GM18520 (cell line): Measurements from ENCODE around the gene ATP2C2.
"Not testable (repeated sequence)": the region's sequence is repeated elsewhere in the genome, so short reads cannot be mapped to it uniquely, and the experiment has no call there.

Experiments used
- ATAC-seq: cut with Tn5 transposase; IDR thresholded peaks from one replicate; pipeline ENCODE4 v1.9.1; 2021; ENCODE audit not compliant: unreplicated experiment

ATP2C2 gene

GRCh38 chr16:84340325-84341040 lies 27.9 kb upstream of the ATP2C2 start:
- ATAC-seq: no peak

GRCh38 chr16:84341528-84342295 lies 26.6 kb upstream of the ATP2C2 start:
- ATAC-seq: no peak

- not testable (repeated sequence) for ATAC-seq
These were observed 24.5 kb upstream of the ATP2C2 start for GRCh38 chr16:84343800-84344199.

- ATAC-seq: no peak
These were observed 23.6 kb upstream of the ATP2C2 start for GRCh38 chr16:84344781-84345180.

GRCh38 chr16:84347161-84347560 lies 21.2 kb upstream of the ATP2C2 start:
- ATAC-seq: no peak

GRCh38 chr16:84348386-84348888 lies 19.9 kb upstream of the ATP2C2 start:
- no peak for ATAC-seq

- ATAC-seq: no peak
These were observed 18.3 kb upstream of the ATP2C2 start for GRCh38 chr16:84349862-84350684.

- ATAC-seq: no peak
These were observed 17.5 kb upstream of the ATP2C2 start for GRCh38 chr16:84350685-84351400.

GRCh38 chr16:84351630-84352029 lies 16.7 kb upstream of the ATP2C2 start:
- no peak for ATAC-seq

GRCh38 chr16:84354306-84354705 lies 14.0 kb upstream of the ATP2C2 start:
- no peak for ATAC-seq

- ATAC-seq: no peak
These were observed 13.2 kb upstream of the ATP2C2 start for GRCh38 chr16:84355149-84355548.

GRCh38 chr16:84356176-84356575 lies 12.2 kb upstream of the ATP2C2 start:
- no peak for ATAC-seq

- no peak for ATAC-seq
These were observed 11.7 kb upstream of the ATP2C2 start for GRCh38 chr16:84356591-84357116.

- no peak for ATAC-seq
These were observed 11.1 kb upstream of the ATP2C2 start for GRCh38 chr16:84357191-84357651.

GRCh38 chr16:84358601-84359295 lies 9.6 kb upstream of the ATP2C2 start:
- no peak for ATAC-seq

- no peak for ATAC-seq
These were observed 9.0 kb upstream of the ATP2C2 start for GRCh38 chr16:84359326-84359725.

GRCh38 chr16:84360170-84360569 lies 8.2 kb upstream of the ATP2C2 start:
- ATAC-seq: no peak

- ATAC-seq: no peak
These were observed 7.6 kb upstream of the ATP2C2 start for GRCh38 chr16:84360748-84361147.

GRCh38 chr16:84361546-84361945 lies 6.8 kb upstream of the ATP2C2 start:
- ATAC-seq: no peak

- ATAC-seq: no peak
These were observed 5.8 kb upstream of the ATP2C2 start for GRCh38 chr16:84362471-84362941.
